Measurements from ENCODE around the gene ZDHHC16. TPM values are rescaled to one million over a fixed set of nuclear protein-coding genes. Genes with fewer than 3 reads are reported as not detected.
A peak's percentile ranks its signal among the peaks of the same experiment; 100 is the strongest.

ZDHHC16 gene
- total and polyA plus RNA-seq, 5 donors from 2014 or later: 17.1 to 36.4 (median 26.8) TPM

GRCh38 chr10:97481071-97481470 is 35.1 kb downstream of the ZDHHC16 start:
- H3K27ac Mint-ChIP-seq: peak overlapping the region in 1 of 3 donors; percentile 43
- Histone ChIP-seq H3K27me3 (ENCODE audit: control insufficient read depth, insufficient read depth, low read length) (no peaks in the 10 kb centered on the region), H3K27ac (ENCODE audit: insufficient read depth, low read length, poor library complexity, severe bottlenecking) (no peak overlapping the region), H3K9me3 (ENCODE audit: control insufficient read depth in 2 of 2, low read length in 2 of 2) (no peaks in the 10 kb centered on the region), H3K4me3 (ENCODE audit: low read depth, low read length) (no peak overlapping the region), H3K4me1 (ENCODE audit: control insufficient read depth, insufficient read depth, low read length, poor library complexity, severe bottlenecking) (no peaks in the 10 kb centered on the region), H3K36me3 (ENCODE audit: control insufficient read depth, insufficient read depth, low read length) (peaks cover 73% of the 10 kb centered on the region)
- ATAC-seq (ENCODE audit: low read depth in 2 of 2) (no peak), DNase-seq (no peak)
- peaks cover 35% of the 10 kb centered on the region for H3K36me3 Mint-ChIP-seq
- no peak overlapping the region for H3K4me3 Mint-ChIP-seq
- no peaks in the 10 kb centered on the region for H3K27me3 Mint-ChIP-seq
- H3K4me1 Mint-ChIP-seq: peaks cover 0 to 15% (median 3%) of the 10 kb centered on the region in 4 donors
- no peaks in the 10 kb centered on the region for H3K9me3 Mint-ChIP-seq

DNA sequence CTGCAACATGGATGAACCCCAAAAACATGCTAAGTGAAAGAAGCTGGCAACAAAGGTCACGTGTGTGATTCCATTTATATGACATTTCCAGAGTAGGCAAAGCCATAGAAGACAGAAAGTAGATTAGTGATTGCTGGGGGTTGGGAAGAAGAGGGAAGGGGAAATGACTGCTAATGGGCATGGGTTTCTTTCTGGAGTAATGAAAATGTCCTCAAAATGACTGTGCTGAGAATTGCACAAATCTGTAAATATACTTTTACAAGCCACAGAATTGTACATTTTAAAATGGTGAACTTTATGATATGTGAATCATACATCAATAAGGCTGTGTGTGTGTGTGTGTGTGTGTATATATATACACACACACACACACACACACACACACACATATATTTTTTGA is 36.4 kb downstream of the ZDHHC16 start:
- DNase-seq: no peak
- Mint-ChIP-seq H3K27ac (no peak overlapping the region), H3K9me3 (no peaks in the 10 kb centered on the region), H3K36me3 (peaks cover 23% of the 10 kb centered on the region), H3K4me1 (peaks cover 4 to 18% (median 8%) of the 10 kb centered on the region in 4 donors), H3K4me3 (no peak overlapping the region), H3K27me3 (no peaks in the 10 kb centered on the region)
- no peaks in the 10 kb centered on the region for H3K9me3 ChIP-seq (ENCODE audit: control insufficient read depth in 2 of 2, low read length in 2 of 2)
- H3K27me3 ChIP-seq (ENCODE audit: control insufficient read depth, insufficient read depth, low read length): no peaks in the 10 kb centered on the region
- peaks cover 60% of the 10 kb centered on the region for H3K36me3 ChIP-seq (ENCODE audit: control insufficient read depth, insufficient read depth, low read length)
- H3K27ac ChIP-seq (ENCODE audit: insufficient read depth, low read length, poor library complexity, severe bottlenecking): no peak overlapping the region
- H3K4me1 ChIP-seq (ENCODE audit: control insufficient read depth, insufficient read depth, low read length, poor library complexity, severe bottlenecking): no peaks in the 10 kb centered on the region
- no peak overlapping the region for H3K4me3 ChIP-seq (ENCODE audit: low read depth, low read length)
- no peak for ATAC-seq (ENCODE audit: low read depth in 2 of 2)

DNA sequence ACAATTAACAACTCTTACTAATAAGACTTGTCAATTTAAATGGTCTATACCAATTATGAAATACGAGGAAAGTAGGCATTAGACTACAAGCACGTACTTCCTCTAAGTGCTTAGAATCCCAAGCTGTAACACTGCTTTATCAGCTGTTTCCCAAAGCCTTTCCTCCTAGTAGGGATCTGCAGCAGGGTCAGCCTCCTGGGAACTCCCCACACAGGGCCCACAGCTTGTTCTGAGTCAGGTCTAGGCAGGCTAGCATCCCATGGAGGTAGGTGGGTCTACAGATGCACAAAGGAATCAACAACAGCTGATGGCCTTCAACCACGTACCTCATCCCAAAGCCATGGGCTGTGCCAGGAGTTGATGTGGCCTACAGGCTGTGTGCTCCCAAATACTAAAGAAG is 37.5 kb downstream of the ZDHHC16 start:
- Histone ChIP-seq H3K9me3 (ENCODE audit: control insufficient read depth in 2 of 2, low read length in 2 of 2) (no peaks in the 10 kb centered on the region), H3K4me3 (ENCODE audit: low read depth, low read length) (no peak overlapping the region), H3K4me1 (ENCODE audit: control insufficient read depth, insufficient read depth, low read length, poor library complexity, severe bottlenecking) (peaks cover under 1% of the 10 kb centered on the region), H3K27ac (ENCODE audit: insufficient read depth, low read length, poor library complexity, severe bottlenecking) (no peak overlapping the region), H3K27me3 (ENCODE audit: control insufficient read depth, insufficient read depth, low read length) (no peaks in the 10 kb centered on the region), H3K36me3 (ENCODE audit: control insufficient read depth, insufficient read depth, low read length) (peaks cover 49% of the 10 kb centered on the region)
- peaks cover 7 to 17% (median 11%) of the 10 kb centered on the region in 4 donors for H3K4me1 Mint-ChIP-seq
- peaks cover 23% of the 10 kb centered on the region for H3K36me3 Mint-ChIP-seq
- H3K9me3 Mint-ChIP-seq: no peaks in the 10 kb centered on the region
- no peak overlapping the region for H3K27ac Mint-ChIP-seq
- ATAC-seq (ENCODE audit: low read depth in 2 of 2) (no peak), DNase-seq (no peak)
- H3K4me3 Mint-ChIP-seq: no peak overlapping the region
- H3K27me3 Mint-ChIP-seq: no peaks in the 10 kb centered on the region

DNA sequence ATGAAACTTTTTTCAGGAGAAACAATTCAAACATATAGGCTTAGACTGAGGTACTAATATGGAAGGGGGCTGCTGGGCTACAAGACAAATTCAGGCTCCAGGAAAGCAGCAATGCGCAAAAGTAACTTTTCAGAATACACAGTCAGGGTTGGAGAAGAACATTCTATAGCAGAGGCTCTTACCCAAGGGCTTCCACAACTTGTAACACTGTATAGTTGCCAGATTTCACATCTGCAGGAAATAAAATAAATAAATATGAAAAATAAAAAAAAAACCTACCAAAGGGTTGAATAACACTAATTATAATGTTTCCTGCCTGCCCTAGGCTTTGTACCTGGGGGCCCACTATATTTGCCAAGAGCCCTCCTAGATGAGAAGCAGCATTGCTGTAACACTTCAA is 37.9 kb downstream of the ZDHHC16 start:
- Mint-ChIP-seq H3K36me3 (peaks cover 23% of the 10 kb centered on the region), H3K27ac (no peak overlapping the region), H3K4me3 (no peak overlapping the region), H3K27me3 (no peaks in the 10 kb centered on the region), H3K4me1 (peaks cover 8 to 17% (median 12%) of the 10 kb centered on the region in 4 donors), H3K9me3 (no peaks in the 10 kb centered on the region)
- Histone ChIP-seq H3K9me3 (ENCODE audit: control insufficient read depth in 2 of 2, low read length in 2 of 2) (no peaks in the 10 kb centered on the region), H3K4me1 (ENCODE audit: control insufficient read depth, insufficient read depth, low read length, poor library complexity, severe bottlenecking) (peaks cover 4% of the 10 kb centered on the region), H3K36me3 (ENCODE audit: control insufficient read depth, insufficient read depth, low read length) (peaks cover 45% of the 10 kb centered on the region), H3K27ac (ENCODE audit: insufficient read depth, low read length, poor library complexity, severe bottlenecking) (no peak overlapping the region), H3K27me3 (ENCODE audit: control insufficient read depth, insufficient read depth, low read length) (no peaks in the 10 kb centered on the region), H3K4me3 (ENCODE audit: low read depth, low read length) (no peak overlapping the region)
- DNase-seq: no peak
- no peak for ATAC-seq (ENCODE audit: low read depth in 2 of 2)

- H3K4me1 ChIP-seq (ENCODE audit: control insufficient read depth, insufficient read depth, low read length, poor library complexity, severe bottlenecking): peaks cover 11% of the 10 kb centered on the region
- no peaks in the 10 kb centered on the region for H3K9me3 Mint-ChIP-seq
- no peak overlapping the region for H3K4me3 Mint-ChIP-seq
- H3K4me3 ChIP-seq (ENCODE audit: low read depth, low read length): no peak overlapping the region
- no peaks in the 10 kb centered on the region for H3K27me3 ChIP-seq (ENCODE audit: control insufficient read depth, insufficient read depth, low read length)
- H3K36me3 ChIP-seq (ENCODE audit: control insufficient read depth, insufficient read depth, low read length): peaks cover 27% of the 10 kb centered on the region
- no peaks in the 10 kb centered on the region for H3K9me3 ChIP-seq (ENCODE audit: control insufficient read depth in 2 of 2, low read length in 2 of 2)
- no peak for DNase-seq
- H3K4me1 Mint-ChIP-seq: peaks cover 10 to 31% (median 23%) of the 10 kb centered on the region in 4 donors
- no peak overlapping the region for H3K27ac ChIP-seq (ENCODE audit: insufficient read depth, low read length, poor library complexity, severe bottlenecking)
- no peak for ATAC-seq (ENCODE audit: low read depth in 2 of 2)
- peaks cover 10% of the 10 kb centered on the region for H3K36me3 Mint-ChIP-seq
- peak overlapping the region in 1 of 3 donors; percentile 33 for H3K27ac Mint-ChIP-seq
- no peaks in the 10 kb centered on the region for H3K27me3 Mint-ChIP-seq
Observed at GRCh38 chr10:97485647-97486281, 39.8 kb downstream of the ZDHHC16 start.

DNA sequence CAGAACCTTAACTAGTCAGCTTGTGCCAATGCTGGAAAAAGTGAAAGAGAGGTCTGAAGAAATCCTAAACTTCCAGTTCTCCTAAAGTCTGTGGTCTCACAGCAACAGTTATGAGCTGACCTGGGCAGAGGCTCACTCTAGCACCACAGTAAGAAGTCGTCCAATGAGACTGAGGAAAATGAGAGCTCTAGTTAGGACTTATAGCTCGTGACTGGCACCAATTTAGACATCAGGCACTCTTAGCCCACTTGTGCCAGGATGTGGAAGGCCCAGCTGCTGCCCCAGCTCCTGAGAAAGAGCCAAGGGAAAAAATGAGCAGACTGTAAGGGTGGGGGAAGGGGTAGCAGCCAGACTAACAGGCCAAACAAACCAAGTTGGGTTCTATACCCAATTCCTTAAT is 44.6 kb downstream of the ZDHHC16 start:
- no peak for ATAC-seq (ENCODE audit: low read depth in 2 of 2)
- Mint-ChIP-seq H3K4me3 (peak overlapping the region in 1 of 4 donors; percentile 44), H3K27ac (no peak overlapping the region)

DNA sequence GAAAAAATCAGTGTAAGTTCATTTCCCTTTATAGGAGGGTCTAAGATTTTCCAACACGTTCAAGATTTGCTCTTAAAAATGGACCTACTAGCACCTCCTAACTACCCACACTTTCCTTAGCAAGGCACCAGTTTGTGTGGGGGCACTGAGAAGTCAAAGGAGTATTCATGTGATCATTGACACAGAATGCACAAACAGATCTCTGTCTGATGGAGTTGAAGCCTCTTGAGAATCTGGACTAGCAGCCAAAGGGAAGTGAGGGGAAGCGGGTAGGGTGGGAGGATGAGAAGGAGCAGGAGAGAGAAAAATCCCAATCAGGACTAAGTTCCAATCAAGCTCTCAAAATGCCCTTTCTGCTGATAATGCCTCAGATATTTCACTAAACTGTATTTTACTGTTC is 48.2 kb downstream of the ZDHHC16 start:
- no peak for DNase-seq
- peaks cover 6% of the 10 kb centered on the region for H3K27me3 Mint-ChIP-seq
- H3K36me3 Mint-ChIP-seq: no peaks in the 10 kb centered on the region
- Histone ChIP-seq H3K4me3 (ENCODE audit: low read depth, low read length) (no peak overlapping the region), H3K36me3 (ENCODE audit: control insufficient read depth, insufficient read depth, low read length) (peaks cover 3% of the 10 kb centered on the region), H3K27me3 (ENCODE audit: control insufficient read depth, insufficient read depth, low read length) (no peaks in the 10 kb centered on the region), H3K9me3 (ENCODE audit: control insufficient read depth in 2 of 2, low read length in 2 of 2) (no peaks in the 10 kb centered on the region), H3K4me1 (ENCODE audit: control insufficient read depth, insufficient read depth, low read length, poor library complexity, severe bottlenecking) (peaks cover 39% of the 10 kb centered on the region), H3K27ac (ENCODE audit: insufficient read depth, low read length, poor library complexity, severe bottlenecking) (no peak overlapping the region)
- no peak for ATAC-seq (ENCODE audit: low read depth in 2 of 2)
- peak overlapping the region in 1 of 4 donors; percentile 21 for H3K4me3 Mint-ChIP-seq
- peak overlapping the region in 2 of 3 donors; percentile 55 to 68 for H3K27ac Mint-ChIP-seq
- H3K4me1 Mint-ChIP-seq: peaks cover 7 to 74% (median 50%) of the 10 kb centered on the region in 4 donors
- no peaks in the 10 kb centered on the region for H3K9me3 Mint-ChIP-seq

More for the DNA sequence above, 44.6 kb downstream of the ZDHHC16 start:
- H3K4me3 ChIP-seq (ENCODE audit: low read depth, low read length): no peak overlapping the region
- peaks cover 4% of the 10 kb centered on the region for H3K36me3 Mint-ChIP-seq
- H3K27me3 Mint-ChIP-seq: no peaks in the 10 kb centered on the region
- H3K9me3 Mint-ChIP-seq: no peaks in the 10 kb centered on the region
- H3K27ac ChIP-seq (ENCODE audit: insufficient read depth, low read length, poor library complexity, severe bottlenecking): no peak overlapping the region
- peaks cover 26% of the 10 kb centered on the region for H3K4me1 ChIP-seq (ENCODE audit: control insufficient read depth, insufficient read depth, low read length, poor library complexity, severe bottlenecking)
- peaks cover 3% of the 10 kb centered on the region for H3K36me3 ChIP-seq (ENCODE audit: control insufficient read depth, insufficient read depth, low read length)
- H3K27me3 ChIP-seq (ENCODE audit: control insufficient read depth, insufficient read depth, low read length): no peaks in the 10 kb centered on the region
- DNase-seq: no peak
- no peaks in the 10 kb centered on the region for H3K9me3 ChIP-seq (ENCODE audit: control insufficient read depth in 2 of 2, low read length in 2 of 2)
- peaks cover 8 to 67% (median 43%) of the 10 kb centered on the region in 4 donors for H3K4me1 Mint-ChIP-seq
